Measurements from ENCODE around the gene HOXC13.

DNA sequence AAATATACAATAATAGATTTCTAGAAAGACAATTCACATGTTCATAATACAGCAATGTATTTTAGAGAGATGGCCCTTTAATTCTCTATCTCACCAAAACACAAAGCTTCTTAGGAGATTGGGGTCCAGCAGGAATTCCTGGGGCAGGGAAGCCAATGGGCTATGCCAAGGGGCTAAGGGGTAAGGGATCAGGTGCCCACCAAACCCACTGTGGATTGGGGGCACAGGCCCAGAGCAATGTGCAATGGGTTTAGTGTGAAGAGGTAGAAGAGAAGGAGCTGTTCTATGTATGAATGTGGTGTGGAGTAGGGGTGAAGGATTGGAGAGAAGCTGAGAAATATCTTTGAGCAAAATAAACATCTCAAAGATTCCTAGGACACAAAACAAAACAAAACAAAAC lies 2.6 kb downstream of the HOXC13 start:
- no peak for TF ChIP-seq ZBTB21 (CRISPR knock-in tag; IDR thresholded peaks at IDR 0.05; ENCODE audit: borderline replicate concordance)
- TF ChIP-seq, protein P1, sequence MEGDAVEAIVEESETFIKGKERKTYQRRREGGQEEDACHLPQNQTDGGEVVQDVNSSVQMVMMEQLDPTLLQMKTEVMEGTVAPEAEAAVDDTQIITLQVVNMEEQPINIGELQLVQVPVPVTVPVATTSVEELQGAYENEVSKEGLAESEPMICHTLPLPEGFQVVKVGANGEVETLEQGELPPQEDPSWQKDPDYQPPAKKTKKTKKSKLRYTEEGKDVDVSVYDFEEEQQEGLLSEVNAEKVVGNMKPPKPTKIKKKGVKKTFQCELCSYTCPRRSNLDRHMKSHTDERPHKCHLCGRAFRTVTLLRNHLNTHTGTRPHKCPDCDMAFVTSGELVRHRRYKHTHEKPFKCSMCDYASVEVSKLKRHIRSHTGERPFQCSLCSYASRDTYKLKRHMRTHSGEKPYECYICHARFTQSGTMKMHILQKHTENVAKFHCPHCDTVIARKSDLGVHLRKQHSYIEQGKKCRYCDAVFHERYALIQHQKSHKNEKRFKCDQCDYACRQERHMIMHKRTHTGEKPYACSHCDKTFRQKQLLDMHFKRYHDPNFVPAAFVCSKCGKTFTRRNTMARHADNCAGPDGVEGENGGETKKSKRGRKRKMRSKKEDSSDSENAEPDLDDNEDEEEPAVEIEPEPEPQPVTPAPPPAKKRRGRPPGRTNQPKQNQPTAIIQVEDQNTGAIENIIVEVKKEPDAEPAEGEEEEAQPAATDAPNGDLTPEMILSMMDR (IDR thresholded peaks at IDR 0.05), result no peak
